ENCODE results near the gene NPY2R.

Gene NPY2R

DNA sequence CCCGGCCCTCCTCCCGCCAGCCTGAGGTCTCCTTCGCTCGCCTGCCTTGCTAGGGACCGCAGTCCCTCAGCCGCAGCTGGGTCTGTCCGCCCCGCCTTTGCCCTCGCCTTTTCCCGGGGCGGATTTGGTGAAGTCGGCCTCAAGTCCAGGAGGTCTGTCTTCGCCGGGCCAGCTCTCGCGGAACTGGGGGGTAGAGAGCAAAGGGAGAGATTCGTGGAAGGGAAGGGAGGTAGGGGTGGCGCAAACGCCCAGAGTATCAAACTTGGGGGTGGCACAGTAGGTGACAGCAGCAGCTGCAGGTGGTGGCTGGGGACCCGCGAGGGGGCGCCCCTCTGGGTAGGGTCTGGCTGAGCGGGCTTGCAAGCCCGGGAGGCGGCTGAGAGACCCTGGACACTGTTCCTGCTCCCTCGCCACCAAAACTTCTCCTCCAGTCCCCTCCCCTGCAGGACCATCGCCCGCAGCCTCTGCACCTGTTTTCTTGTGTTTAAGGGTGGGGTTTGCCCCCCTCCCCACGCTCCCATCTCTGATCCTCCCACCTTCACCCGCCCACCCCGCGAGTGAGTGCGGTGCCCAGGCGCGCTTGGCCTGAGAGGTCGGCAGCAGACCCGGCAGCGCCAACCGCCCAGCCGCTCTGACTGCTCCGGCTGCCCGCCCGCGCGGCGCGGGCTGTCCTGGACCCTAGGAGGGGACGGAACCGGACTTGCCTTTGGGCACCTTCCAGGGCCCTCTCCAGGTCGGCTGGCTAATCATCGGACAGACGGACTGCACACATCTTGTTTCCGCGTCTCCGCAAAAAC is at the start of gene NPY2R:
NPY2R (plus strand) TSS at position 379 of the 797 bp plus-strand sequence. CDS start 5,304 bp downstream, outside the sequence.
- DNase-seq (ENCODE audit: low spot score), result no peak

- DNase-seq (ENCODE audit: low spot score), result no peak
Observed at GRCh38 chr4:155161357-155161756, 47.1 kb upstream of the NPY2R start.

DNA sequence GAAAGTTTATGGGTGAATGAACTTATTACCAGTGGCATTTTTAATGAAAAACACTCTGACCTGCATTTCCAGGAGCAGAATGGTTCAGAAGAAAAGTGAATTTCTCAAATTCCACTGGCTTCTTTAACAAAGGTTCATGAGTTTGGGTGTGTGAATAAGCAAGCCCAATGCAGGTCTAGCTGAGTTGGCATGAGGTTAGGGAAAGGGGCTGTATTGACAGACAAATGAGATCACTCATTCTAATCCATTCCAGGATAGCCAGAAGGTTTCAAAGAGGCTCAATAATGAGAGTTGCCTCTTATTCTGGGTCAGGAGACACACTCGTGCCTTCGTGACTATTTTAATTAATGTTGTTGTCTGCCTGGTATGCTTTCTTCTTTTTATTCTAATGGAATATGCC is 43.7 kb upstream of the NPY2R start:
- no peak for DNase-seq (ENCODE audit: low spot score)

GRCh38 chr4:155170569-155170968 is 37.9 kb upstream of the NPY2R start:
- DNase-seq (ENCODE audit: low spot score), result no peak

- no peak for DNase-seq (ENCODE audit: low spot score)
Observed at GRCh38 chr4:155173371-155173770, 35.1 kb upstream of the NPY2R start.

DNA sequence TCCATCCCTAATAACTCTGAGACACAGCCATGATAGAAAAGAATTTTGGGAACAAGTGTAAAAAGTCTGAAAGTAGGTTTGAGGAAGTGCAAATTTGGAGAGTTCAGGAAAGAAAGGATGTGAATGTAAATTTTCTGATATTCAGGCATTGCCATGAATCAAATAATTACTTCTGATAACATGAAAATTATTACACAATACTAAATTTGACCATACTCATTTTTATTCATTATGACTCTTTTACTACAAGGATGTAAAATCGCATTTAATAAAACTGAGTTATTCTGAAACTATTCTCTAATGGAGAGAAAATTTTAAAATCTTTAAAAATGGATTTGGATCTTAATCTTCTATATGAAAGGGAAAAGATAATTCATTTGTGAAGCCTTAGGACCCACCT is 33.8 kb upstream of the NPY2R start:
- no peak for DNase-seq (ENCODE audit: low spot score)

GRCh38 chr4:155179216-155179615 is 29.2 kb upstream of the NPY2R start:
- DNase-seq (ENCODE audit: low spot score), result no peak

GRCh38 chr4:155186972-155187371 is 21.5 kb upstream of the NPY2R start:
- no peak for DNase-seq (ENCODE audit: low spot score)

GRCh38 chr4:155187989-155188388 is 20.4 kb upstream of the NPY2R start:
- no peak for DNase-seq (ENCODE audit: low spot score)

GRCh38 chr4:155190099-155190498 is 18.3 kb upstream of the NPY2R start:
- DNase-seq (ENCODE audit: low spot score), result no peak

GRCh38 chr4:155197757-155198156 is 10.7 kb upstream of the NPY2R start:
- DNase-seq (ENCODE audit: low spot score), result no peak

GRCh38 chr4:155207534-155208257 is 740 bp upstream of the NPY2R start:
- no peak for DNase-seq (ENCODE audit: low spot score)

- DNase-seq (ENCODE audit: low spot score), result no peak
Observed at GRCh38 chr4:155220025-155220424, 11.6 kb downstream of the NPY2R start.

DNA sequence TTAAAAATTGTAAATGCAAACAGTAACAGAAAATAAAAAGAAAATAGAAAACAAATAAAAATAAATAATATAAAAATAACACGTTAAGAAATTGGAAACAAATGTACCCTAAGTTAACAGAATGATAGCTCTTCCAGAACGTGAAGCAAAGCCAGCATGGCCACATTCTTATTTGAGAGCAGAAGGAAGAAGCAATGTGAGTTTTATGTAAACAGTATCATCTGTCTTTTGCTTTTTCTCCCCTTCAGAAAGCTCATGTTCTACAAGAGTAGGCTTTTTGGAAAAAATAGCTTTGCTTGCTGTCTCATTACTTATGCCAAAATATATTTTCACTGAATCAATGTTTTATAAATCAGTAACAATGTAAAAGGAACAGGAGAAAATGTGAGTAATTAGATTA is 18.7 kb downstream of the NPY2R start:
- no peak for DNase-seq (ENCODE audit: low spot score)

GRCh38 chr4:155228713-155229112 is 20.3 kb downstream of the NPY2R start:
- no peak for DNase-seq (ENCODE audit: low spot score)

DNA sequence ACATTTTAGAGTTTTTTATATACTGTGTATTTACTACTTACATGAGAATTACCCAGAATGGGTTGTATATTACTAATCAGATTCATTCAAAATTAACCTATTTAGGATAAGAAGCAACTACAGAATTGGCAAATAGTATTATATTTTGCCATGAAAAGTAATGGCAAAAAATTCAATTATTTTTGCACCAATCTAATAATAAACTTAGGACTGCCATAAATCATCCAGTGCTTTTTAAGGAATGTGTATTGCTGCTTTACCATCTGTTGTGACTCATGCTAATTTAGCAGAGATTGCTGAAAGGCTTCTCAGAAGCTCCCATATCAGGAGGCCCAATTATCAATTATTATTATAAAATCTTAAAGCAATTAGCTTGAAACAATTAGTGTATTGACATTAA is 24.0 kb downstream of the NPY2R start:
- DNase-seq (ENCODE audit: low spot score), result no peak

GRCh38 chr4:155234206-155234605 is 25.8 kb downstream of the NPY2R start:
- no peak for DNase-seq (ENCODE audit: low spot score)

DNA sequence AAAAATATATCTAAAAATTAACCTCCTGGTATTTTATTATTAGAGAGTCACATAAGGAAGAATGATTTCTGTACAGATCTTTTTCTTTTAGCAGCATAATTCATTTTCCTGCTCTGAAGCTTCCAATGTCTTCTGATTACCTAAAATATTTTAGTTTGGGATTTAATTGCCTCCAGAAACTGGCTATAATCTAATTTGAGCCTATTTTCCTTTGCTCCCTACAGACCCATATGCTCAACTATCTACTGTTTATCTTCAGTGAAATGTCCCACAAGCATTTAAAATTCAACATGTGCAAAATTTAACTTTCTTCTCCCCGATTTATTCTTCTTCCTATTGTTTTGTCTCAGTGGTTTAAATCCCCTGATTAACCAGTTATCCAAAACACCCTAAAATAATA is 29.1 kb downstream of the NPY2R start:
- DNase-seq (ENCODE audit: low spot score), result no peak

DNA sequence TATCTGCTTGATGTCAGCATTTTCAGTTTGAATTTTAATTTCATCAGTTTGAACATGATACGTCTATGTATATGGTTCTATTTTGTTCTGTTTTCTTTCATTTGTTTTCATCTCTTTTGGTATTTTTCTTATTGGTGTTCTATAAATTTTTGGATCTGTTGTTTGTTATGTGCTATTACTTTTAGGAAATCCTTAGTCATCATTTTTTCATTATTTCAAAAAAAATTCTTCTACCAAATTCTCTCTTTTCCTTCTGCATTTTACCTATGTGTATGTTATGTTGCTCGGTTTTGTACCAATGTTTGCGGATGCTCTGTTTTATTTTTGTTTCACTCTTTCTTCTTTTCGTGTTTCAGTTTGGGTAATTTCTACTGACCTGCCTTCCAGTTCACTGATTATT is 32.8 kb downstream of the NPY2R start:
- no peak for DNase-seq (ENCODE audit: low spot score)

GRCh38 chr4:155241664-155242063 is 33.2 kb downstream of the NPY2R start:
- DNase-seq (ENCODE audit: low spot score), result no peak

- no peak for DNase-seq (ENCODE audit: low spot score)
Observed at GRCh38 chr4:155245105-155245504, 36.7 kb downstream of the NPY2R start.

DNA sequence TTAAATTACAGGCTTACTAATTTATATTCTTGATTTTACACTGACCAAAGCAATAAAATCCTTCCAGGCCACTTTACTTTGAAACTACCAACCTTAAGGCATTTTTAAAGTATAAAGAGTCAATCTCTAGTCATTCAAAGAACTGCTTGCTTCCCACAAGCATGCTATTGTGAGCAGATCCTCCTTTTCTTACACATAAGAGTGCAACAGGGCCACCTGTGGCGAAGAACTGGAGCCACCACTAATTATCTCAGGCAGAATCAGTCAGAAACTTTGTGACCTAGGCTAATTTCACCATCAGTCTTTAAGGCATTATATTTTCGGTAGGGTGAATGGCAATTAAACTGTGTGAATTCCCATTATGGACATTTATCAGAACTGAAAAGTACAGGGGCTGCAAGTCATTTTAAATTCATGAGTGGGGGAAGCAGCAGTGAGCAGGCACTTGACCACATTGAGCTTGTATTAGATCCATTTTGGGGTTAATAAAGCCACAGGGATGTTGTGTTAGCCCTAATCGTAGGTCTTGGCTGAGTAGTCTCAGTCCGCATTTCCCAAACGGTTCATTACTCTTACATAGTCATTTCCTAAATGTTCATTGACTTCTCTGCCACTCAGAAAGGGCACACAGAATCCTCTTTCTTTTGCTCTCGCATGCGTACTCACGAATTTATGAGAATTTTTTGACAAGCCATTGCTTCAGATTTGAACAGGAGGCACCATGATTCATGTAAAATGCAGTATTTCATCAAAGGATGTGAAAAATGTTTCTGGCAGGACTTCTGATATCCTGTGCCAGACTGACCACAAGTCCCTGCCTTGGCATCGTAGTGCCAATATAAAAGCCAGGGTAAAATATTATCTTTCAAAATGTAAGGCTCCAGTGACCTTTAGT is 39.8 kb downstream of the NPY2R start:
- DNase-seq (ENCODE audit: low spot score), result no peak

Data from AG08396 (cell line).